KBM-7 (cell line): ENCODE data around the gene ANKFY1.
"Not testable (repeated sequence)": the region's sequence is repeated elsewhere in the genome, so short reads cannot be mapped to it uniquely, and the experiment has no call there.

Source experiments
- DNase-seq: peaks from one replicate; pipeline ENCODE4 v3.0.0-alpha.2; 2015
- in situ Hi-C: fragments of 300-500 bp; cut with MboI; formaldehyde crosslinking; loops from 2 replicates; pipeline ENCODE4 v1.14.3; 2020; ENCODE audit warnings: low sequenced_read_pairs, low pct_unique_long_range_greater_than_20kb, mixed read lengths

ANKFY1 gene

GRCh38 chr17:4261452-4261851, 2.3 kb downstream of the ANKFY1 start:
- in situ Hi-C loops: no loop called here
- DNase-seq: no peak

GRCh38 chr17:4258867-4259266, 4.9 kb downstream of the ANKFY1 start:
- in situ Hi-C loops: no loop called here
- DNase-seq: no peak

- no peak for DNase-seq
- in situ Hi-C loops: no loop called here
Observed at GRCh38 chr17:4256952-4257351, 6.8 kb downstream of the ANKFY1 start.

- DNase-seq, in situ Hi-C loops: not testable (repeated sequence)
Observed at GRCh38 chr17:4255271-4255670, 8.5 kb downstream of the ANKFY1 start.

- no peak for DNase-seq
- in situ Hi-C loops: no loop called here
Observed at GRCh38 chr17:4250887-4251286, 12.9 kb downstream of the ANKFY1 start.

- DNase-seq: peak; percentile 54
- in situ Hi-C loops: no loop called here
Observed at GRCh38 chr17:4249452-4250029, 14.2 kb downstream of the ANKFY1 start.

- in situ Hi-C loops: no loop called here
- DNase-seq: no peak
Observed at GRCh38 chr17:4248504-4249277, 15.1 kb downstream of the ANKFY1 start.

- in situ Hi-C loops: no loop called here
- no peak for DNase-seq
Observed at GRCh38 chr17:4247971-4248388, 15.8 kb downstream of the ANKFY1 start.

GRCh38 chr17:4247361-4247970, 16.3 kb downstream of the ANKFY1 start:
- DNase-seq: no peak
- in situ Hi-C loops: no loop called here

- in situ Hi-C loops: no loop called here
- DNase-seq: no peak
Observed at GRCh38 chr17:4246674-4247073, 17.1 kb downstream of the ANKFY1 start.

- in situ Hi-C loops: no loop called here
- DNase-seq: no peak
Observed at GRCh38 chr17:4241535-4241934, 22.2 kb downstream of the ANKFY1 start.

GRCh38 chr17:4236456-4236855, 27.3 kb downstream of the ANKFY1 start:
- DNase-seq: no peak
- in situ Hi-C loops: no loop called here

- in situ Hi-C loops: no loop called here
- DNase-seq: no peak
Observed at GRCh38 chr17:4235372-4236279, 28.2 kb downstream of the ANKFY1 start.

GRCh38 chr17:4234401-4234800, 29.4 kb downstream of the ANKFY1 start:
- in situ Hi-C loops: no loop called here
- DNase-seq: no peak

- no peak for DNase-seq
- in situ Hi-C loops: no loop called here
Observed at GRCh38 chr17:4233668-4234258, 30.0 kb downstream of the ANKFY1 start.

- peak; percentile 12 for DNase-seq
- in situ Hi-C loops: no loop called here
Observed at GRCh38 chr17:4232168-4232813, 31.5 kb downstream of the ANKFY1 start.

GRCh38 chr17:4229627-4230541, 33.9 kb downstream of the ANKFY1 start:
- DNase-seq: no peak
- in situ Hi-C loops: no loop called here
